Body of pancreas (tissue), 4 donors: ENCODE measurements around the gene CLSTN1. TPM values are rescaled to one million over a fixed set of nuclear protein-coding genes. Genes with fewer than 3 reads are reported as not detected.
"Not testable (repeated sequence)": the region's sequence is repeated elsewhere in the genome, so short reads cannot be mapped to it uniquely, and the experiment has no call there.

Source experiments
- ATAC-seq: fragments of 150-250 bp; one replicate; pipeline ENCODE4 v1.9.1; 2016
- DNase-seq, 4 donors: peaks; one replicate each; pipeline ENCODE4 v3.0.0-alpha.2; 2019
- H3K27ac ChIP-seq, 4 donors: fragments of 200-600 bp; sonication (generic); 1 replicate in 3 of 4; 2 replicates in 1 of 4; pipeline versions ENCODE4 v1.5.1 to v1.6.1; 2016 to 2019; ENCODE audit warnings: mild to moderate bottlenecking in 1 of 4, mixed read lengths in 1 of 4, moderate library complexity in 1 of 4
- H3K27me3 ChIP-seq, 2 donors: fragments of 200-600 bp; sonication (generic); one replicate each; pipeline ENCODE4 v1.6.0; 2016; ENCODE audit warnings: mild to moderate bottlenecking in 1 of 2
- H3K36me3 ChIP-seq, 2 donors: fragments of 200-600 bp; sonication (generic); replicated peaks in 1 of 2; 2 replicates each; pipeline ENCODE4 v1.5.1; 2016; ENCODE audit warnings: low read depth in 2 of 2; ENCODE audit not compliant: insufficient read depth in 1 of 2
- H3K4me1 ChIP-seq: fragments of 200-600 bp; sonication (generic); one replicate; pipeline ENCODE4 v1.6.0; 2016
- H3K4me3 ChIP-seq, 2 donors: fragments of 200-600 bp; sonication (generic); 1 replicate in 1 of 2; 2 replicates in 1 of 2; pipeline ENCODE4 v1.5.1; 2016 to 2019
- H3K9me3 ChIP-seq, 3 donors: fragments of 200-600 bp; sonication (generic); 1 replicate in 2 of 3; 2 replicates in 1 of 3; pipeline ENCODE4 v1.5.1; 2016
- POLR2A ChIP-seq, 3 donors: fragments of 450-650 bp; IDR thresholded peaks; one replicate each; pipeline ENCODE4 v1.6.1; 2016; ENCODE audit warnings: antibody characterized with exemption in 3 of 3, mild to moderate bottlenecking in 2 of 3
- WGBS, 2 donors: methylation state at CpG; one replicate each; pipeline ENCODE4 v1.1.5; 2017; 5-methylcytosine and 5-hydroxymethylcytosine counted together
- intact Hi-C: fragments of 100-400 bp; cut with DNase I; formaldehyde crosslinking; loops from one replicate; pipeline ENCODE4 v1.15.1; 2023
- total RNA-seq, 2 donors: library from RNA; depleted of rRNA; stranded (reverse); fragments of >200 nt; gene quantifications; one replicate each; pipeline ENCODE4 v1.1.0, GENCODE V29; 2016
- TF ChIP-seq, protein P1 (sequence below), 7 experiments: fragments of 450-650 bp in 4 of 7; fragments of 200-600 bp in 3 of 7; sonication (generic) in 3 of 7; IDR thresholded peaks; one replicate each; pipeline ENCODE4 v1.5.1; 2016 to 2019; ENCODE audit warnings: antibody characterized with exemption in 7 of 7

CLSTN1 gene
- total RNA-seq, 2 donors from 2014 or later, result 60.2 to 64.6 TPM

DNA sequence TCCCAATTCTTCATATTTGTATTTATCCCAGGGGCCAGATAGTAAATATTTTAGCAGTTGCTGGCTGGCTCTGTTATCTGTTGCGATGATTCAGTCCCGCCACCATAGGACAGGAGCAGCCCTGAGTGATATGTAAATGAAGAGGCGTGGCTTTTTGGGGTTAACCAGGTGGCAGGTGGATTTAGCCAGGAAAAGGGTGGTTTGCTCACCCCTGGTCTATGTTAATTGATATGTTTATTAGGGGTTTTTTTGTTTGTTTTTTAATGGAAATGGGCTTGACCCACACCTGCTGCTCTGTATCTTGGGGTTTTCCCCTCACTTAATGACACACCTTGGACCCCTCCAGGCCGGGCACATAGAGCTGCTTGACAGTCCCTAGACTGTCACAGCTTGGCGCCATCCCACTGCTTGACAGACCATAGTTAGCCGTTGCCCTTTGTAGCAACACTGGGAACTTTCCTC, 109.5 kb downstream of the CLSTN1 start:
- Histone ChIP-seq H3K4me3 (no peak overlapping the region), H3K27me3 (no peaks in the 10 kb centered on the region), H3K9me3 (no peaks in the 10 kb centered on the region), H3K36me3 (no peaks in the 10 kb centered on the region), H3K27ac (no peak overlapping the region), H3K4me1 (no peaks in the 10 kb centered on the region)
- no peak for DNase-seq
- 70 to 74% methylated on average over 6 of the region's 6 CpGs for WGBS, 2 donors
- TF ChIP-seq, protein P1, sequence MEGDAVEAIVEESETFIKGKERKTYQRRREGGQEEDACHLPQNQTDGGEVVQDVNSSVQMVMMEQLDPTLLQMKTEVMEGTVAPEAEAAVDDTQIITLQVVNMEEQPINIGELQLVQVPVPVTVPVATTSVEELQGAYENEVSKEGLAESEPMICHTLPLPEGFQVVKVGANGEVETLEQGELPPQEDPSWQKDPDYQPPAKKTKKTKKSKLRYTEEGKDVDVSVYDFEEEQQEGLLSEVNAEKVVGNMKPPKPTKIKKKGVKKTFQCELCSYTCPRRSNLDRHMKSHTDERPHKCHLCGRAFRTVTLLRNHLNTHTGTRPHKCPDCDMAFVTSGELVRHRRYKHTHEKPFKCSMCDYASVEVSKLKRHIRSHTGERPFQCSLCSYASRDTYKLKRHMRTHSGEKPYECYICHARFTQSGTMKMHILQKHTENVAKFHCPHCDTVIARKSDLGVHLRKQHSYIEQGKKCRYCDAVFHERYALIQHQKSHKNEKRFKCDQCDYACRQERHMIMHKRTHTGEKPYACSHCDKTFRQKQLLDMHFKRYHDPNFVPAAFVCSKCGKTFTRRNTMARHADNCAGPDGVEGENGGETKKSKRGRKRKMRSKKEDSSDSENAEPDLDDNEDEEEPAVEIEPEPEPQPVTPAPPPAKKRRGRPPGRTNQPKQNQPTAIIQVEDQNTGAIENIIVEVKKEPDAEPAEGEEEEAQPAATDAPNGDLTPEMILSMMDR (IDR thresholded peaks at IDR 0.05), result no peak
- TF ChIP-seq POLR2A (IDR thresholded peaks at IDR 0.05), result no peak
- ATAC-seq, result no peak
- intact Hi-C loops, result no loop called here

DNA sequence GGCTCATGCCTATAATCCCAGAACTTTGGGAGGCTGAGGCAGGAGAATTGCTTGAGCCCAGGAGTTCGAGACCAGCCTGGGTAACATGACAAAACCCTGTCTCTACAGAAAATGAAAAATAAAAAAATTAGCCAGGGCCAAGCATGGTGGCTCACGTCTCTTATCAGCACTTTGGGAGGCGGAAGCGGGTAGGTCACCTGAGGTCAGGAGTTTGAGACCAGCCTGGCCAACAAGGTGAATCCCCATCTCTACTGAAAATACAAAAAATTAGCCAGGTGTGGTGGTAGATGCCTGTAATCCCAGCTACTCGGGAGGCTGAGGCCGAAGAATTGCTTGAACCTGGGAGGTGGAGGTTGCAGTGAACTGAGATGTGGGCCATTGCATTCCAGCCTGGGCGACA, 111.0 kb downstream of the CLSTN1 start:
- H3K4me1 ChIP-seq, H3K27ac ChIP-seq, H3K27me3 ChIP-seq, ATAC-seq, DNase-seq, intact Hi-C loops, H3K4me3 ChIP-seq, H3K9me3 ChIP-seq, H3K36me3 ChIP-seq: not testable (repeated sequence)
- WGBS, 2 donors, result 89 to 94% methylated on average over 7 of the region's 7 CpGs

DNA sequence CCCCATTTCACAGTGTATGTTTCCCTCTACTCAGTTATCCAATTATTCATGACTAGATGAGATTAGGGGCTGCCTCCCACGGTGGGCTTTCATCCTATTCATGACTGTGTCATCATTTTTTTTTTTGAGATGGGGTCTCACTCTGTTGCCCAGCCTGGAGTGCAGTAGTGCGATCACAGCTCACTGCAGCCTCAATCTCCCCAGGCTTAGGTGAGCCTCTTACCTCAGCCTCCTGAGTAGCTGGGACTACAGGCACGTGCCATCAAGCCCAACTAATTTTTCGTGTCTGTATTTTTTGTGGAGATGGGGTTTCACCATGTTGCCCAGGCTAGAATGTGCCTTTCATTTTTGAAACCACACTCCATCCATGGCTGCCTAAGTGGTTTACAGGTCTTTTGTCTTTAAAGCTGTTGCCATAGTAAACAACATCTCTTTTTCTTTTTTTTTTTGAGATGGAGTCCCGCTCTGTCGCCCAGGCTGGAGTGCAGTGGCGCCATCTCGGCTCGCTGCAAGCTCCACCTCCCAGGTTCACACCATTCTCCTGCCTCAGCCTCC, 112.2 kb downstream of the CLSTN1 start:
- WGBS, 2 donors, result 86% methylated on average over 9 of the region's 9 CpGs
- DNase-seq, result no peak

DNA sequence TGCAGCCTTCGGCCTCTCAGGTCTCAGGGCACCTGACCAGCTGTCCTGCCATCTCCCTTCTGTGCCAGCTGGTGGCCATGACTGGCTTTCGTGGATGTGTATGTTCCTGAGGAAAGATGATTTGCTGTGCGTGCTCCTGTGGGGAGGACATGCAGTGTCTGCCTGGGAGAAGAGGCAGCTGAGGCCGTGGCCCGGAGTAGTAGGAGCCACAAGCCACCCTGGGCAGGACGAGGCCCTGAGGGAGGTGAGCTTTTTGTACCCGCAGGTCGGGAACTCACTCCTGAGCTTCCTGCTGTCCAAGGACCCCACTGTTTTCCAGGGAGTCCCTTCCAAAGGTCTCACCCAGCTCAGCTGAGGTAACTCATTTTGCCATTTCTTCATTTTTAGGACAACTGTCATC, 113.7 kb downstream of the CLSTN1 start:
- Histone ChIP-seq H3K36me3 (no peaks in the 10 kb centered on the region), H3K9me3 (no peaks in the 10 kb centered on the region), H3K27me3 (no peaks in the 10 kb centered on the region), H3K27ac (no peak overlapping the region), H3K4me1 (no peaks in the 10 kb centered on the region), H3K4me3 (no peak overlapping the region)
- no peak for TF ChIP-seq POLR2A (IDR thresholded peaks at IDR 0.05)
- TF ChIP-seq, protein P1 (IDR thresholded peaks at IDR 0.05), result no peak
- WGBS, 2 donors, result 90 to 91% methylated on average over 6 to 8 of the region's 8 CpGs
- intact Hi-C loops, result no loop called here
- no peak for DNase-seq
- ATAC-seq, result no peak

More for the DNA sequence above, 112.2 kb downstream of the CLSTN1 start:
- H3K27ac ChIP-seq, result no peak overlapping the region
- no peaks in the 10 kb centered on the region for H3K27me3 ChIP-seq
- no peaks in the 10 kb centered on the region for H3K4me1 ChIP-seq
- H3K36me3 ChIP-seq, result no peaks in the 10 kb centered on the region
- TF ChIP-seq, protein P1 (IDR thresholded peaks at IDR 0.05), result no peak
- H3K4me3 ChIP-seq, result no peak overlapping the region
- no peak for ATAC-seq
- no peaks in the 10 kb centered on the region for H3K9me3 ChIP-seq
- intact Hi-C loops, result no loop called here

DNA sequence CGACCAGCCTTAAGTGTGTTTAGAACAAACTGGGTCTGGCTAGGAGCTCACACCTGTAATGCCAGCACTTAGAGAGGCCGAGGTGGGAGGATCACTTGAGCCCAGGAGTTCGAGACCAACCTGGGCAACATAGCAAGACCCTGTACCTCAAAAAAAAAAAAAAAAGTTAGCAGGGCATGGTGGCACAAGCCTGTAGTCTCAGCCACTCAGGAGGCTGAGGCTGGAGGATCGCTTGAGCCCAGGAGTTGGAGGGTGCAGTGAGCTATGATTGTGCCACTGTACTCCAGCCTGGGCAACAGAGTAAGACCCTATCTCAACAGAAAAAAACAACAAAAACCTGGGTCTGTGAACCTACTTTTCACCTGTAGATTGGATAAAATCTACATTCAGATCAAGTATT, 117.6 kb downstream of the CLSTN1 start:
- Histone ChIP-seq H3K36me3 (no peaks in the 10 kb centered on the region), H3K27me3 (no peaks in the 10 kb centered on the region), H3K4me1 (no peaks in the 10 kb centered on the region), H3K27ac (no peak overlapping the region), H3K9me3 (no peaks in the 10 kb centered on the region), H3K4me3 (no peak overlapping the region)
- ATAC-seq (no peak), DNase-seq (no peak)
- no peak for TF ChIP-seq POLR2A (IDR thresholded peaks at IDR 0.05)
- TF ChIP-seq, protein P1 (IDR thresholded peaks at IDR 0.05), result no peak
- intact Hi-C loops, result no loop called here
- WGBS, 2 donors, result 95 to 96% methylated on average over 4 of the region's 4 CpGs
